Globus pallidus (tissue), 1 donor: ENCODE measurements around the gene TMEM184A.

ENCODE experiments used
- DNase-seq: peaks from one replicate; pipeline ENCODE4 v3.0.0-alpha.2; 2015; ENCODE audit warnings: low spot score

Gene TMEM184A

GRCh38 chr7:1539181-1539881 is 16.7 kb downstream of the TMEM184A start:
- DNase-seq, result no peak

- no peak for DNase-seq
These were observed 17.3 kb downstream of the TMEM184A start for GRCh38 chr7:1538544-1539180.

GRCh38 chr7:1537535-1538412 is 18.2 kb downstream of the TMEM184A start:
- DNase-seq, result no peak

- DNase-seq, result peak; percentile 63
These were observed 19.1 kb downstream of the TMEM184A start for GRCh38 chr7:1536743-1537534.

GRCh38 chr7:1536455-1536742 is 19.6 kb downstream of the TMEM184A start:
- DNase-seq, result no peak

GRCh38 chr7:1535701-1536454 is 20.1 kb downstream of the TMEM184A start:
- DNase-seq, result no peak

- DNase-seq, result no peak
These were observed 20.9 kb downstream of the TMEM184A start for GRCh38 chr7:1535100-1535458.

- DNase-seq, result no peak
These were observed 21.5 kb downstream of the TMEM184A start for GRCh38 chr7:1534330-1535099.

GRCh38 chr7:1533547-1534329 is 22.3 kb downstream of the TMEM184A start:
- DNase-seq, result no peak

- no peak for DNase-seq
These were observed 22.8 kb downstream of the TMEM184A start for GRCh38 chr7:1533255-1533546.

- DNase-seq, result no peak
These were observed 23.4 kb downstream of the TMEM184A start for GRCh38 chr7:1532456-1533254.

- no peak for DNase-seq
These were observed 24.0 kb downstream of the TMEM184A start for GRCh38 chr7:1531979-1532455.

GRCh38 chr7:1531263-1531978 is 24.6 kb downstream of the TMEM184A start:
- no peak for DNase-seq

- DNase-seq, result no peak
These were observed 25.1 kb downstream of the TMEM184A start for GRCh38 chr7:1530946-1531262.

- no peak for DNase-seq
These were observed 26.5 kb downstream of the TMEM184A start for GRCh38 chr7:1529383-1530116.

GRCh38 chr7:1526271-1526754 is 29.7 kb downstream of the TMEM184A start:
- no peak for DNase-seq

- no peak for DNase-seq
These were observed 30.6 kb downstream of the TMEM184A start for GRCh38 chr7:1525409-1525808.

GRCh38 chr7:1523844-1524243 is 32.2 kb downstream of the TMEM184A start:
- no peak for DNase-seq
